Measurements from ENCODE around the gene CAMK2G.

CAMK2G gene

GRCh38 chr10:73879296-73880173, 5.2 kb upstream of the CAMK2G start:
- Histone ChIP-seq H3K27ac (no peak overlapping the region), H3K4me3 (ENCODE audit: low read depth, low read length) (no peak overlapping the region), H3K36me3 (replicated peaks) (no peaks in the 10 kb centered on the region), H3K27me3 (replicated peaks) (no peaks in the 10 kb centered on the region)
- peak; percentile 97 for TF ChIP-seq CTCF (IDR thresholded peaks at IDR 0.05; ENCODE audit: low read depth, low read length, missing control alignments)
- in situ Hi-C loops (cut with HindIII; ENCODE audit: low pct_ligation_motif_present, low sequenced_read_pairs): no loop called here
- DNase-seq: peak; percentile 64

GRCh38 chr10:73878365-73878764, 4.0 kb upstream of the CAMK2G start:
- TF ChIP-seq CTCF (IDR thresholded peaks at IDR 0.05; ENCODE audit: low read depth, low read length, missing control alignments): no peak
- no peak overlapping the region for H3K4me3 ChIP-seq (ENCODE audit: low read depth, low read length)
- in situ Hi-C loops (cut with HindIII; ENCODE audit: low pct_ligation_motif_present, low sequenced_read_pairs): no loop called here
- no peaks in the 10 kb centered on the region for H3K27me3 ChIP-seq (replicated peaks)
- H3K36me3 ChIP-seq (replicated peaks): no peaks in the 10 kb centered on the region
- no peak overlapping the region for H3K27ac ChIP-seq
- DNase-seq: no peak

- no peak overlapping the region for H3K4me3 ChIP-seq (ENCODE audit: low read depth, low read length)
- no peaks in the 10 kb centered on the region for H3K27me3 ChIP-seq (replicated peaks)
- no peak overlapping the region for H3K27ac ChIP-seq
- no peak for TF ChIP-seq CTCF (IDR thresholded peaks at IDR 0.05; ENCODE audit: low read depth, low read length, missing control alignments)
- in situ Hi-C loops (cut with HindIII; ENCODE audit: low pct_ligation_motif_present, low sequenced_read_pairs): no loop called here
- no peaks in the 10 kb centered on the region for H3K36me3 ChIP-seq (replicated peaks)
- DNase-seq: no peak
Observed at GRCh38 chr10:73877533-73878160, 3.3 kb upstream of the CAMK2G start.

- in situ Hi-C loops (cut with HindIII; ENCODE audit: low pct_ligation_motif_present, low sequenced_read_pairs): no loop called here
- no peaks in the 10 kb centered on the region for H3K27me3 ChIP-seq (replicated peaks)
- peak; percentile 14 for DNase-seq
- no peak overlapping the region for H3K4me3 ChIP-seq (ENCODE audit: low read depth, low read length)
- H3K36me3 ChIP-seq (replicated peaks): no peaks in the 10 kb centered on the region
- no peak overlapping the region for H3K27ac ChIP-seq
- TF ChIP-seq CTCF (IDR thresholded peaks at IDR 0.05; ENCODE audit: low read depth, low read length, missing control alignments): no peak
Observed at GRCh38 chr10:73876971-73877370, 2.6 kb upstream of the CAMK2G start.

GRCh38 chr10:73876566-73876965, 2.2 kb upstream of the CAMK2G start:
- Histone ChIP-seq H3K36me3 (replicated peaks) (peaks cover 2% of the 10 kb centered on the region), H3K27me3 (replicated peaks) (no peaks in the 10 kb centered on the region), H3K27ac (no peak overlapping the region), H3K4me3 (ENCODE audit: low read depth, low read length) (no peak overlapping the region)
- no peak for TF ChIP-seq CTCF (IDR thresholded peaks at IDR 0.05; ENCODE audit: low read depth, low read length, missing control alignments)
- in situ Hi-C loops (cut with HindIII; ENCODE audit: low pct_ligation_motif_present, low sequenced_read_pairs): no loop called here
- DNase-seq: no peak

Data from brain microvascular endothelial cell (primary cell).